Lower lobe of right lung (tissue), 2 donors: ENCODE measurements around the gene RGS16. TPM values are rescaled to one million over a fixed set of nuclear protein-coding genes. Genes with fewer than 3 reads are reported as not detected.

Experiments
- ATAC-seq, 2 donors: fragments of 200-7000 bp; cut with Tn5 transposase; one replicate each; pipeline ENCODE4 v1.9.1; 2020 to 2022; ENCODE audit warnings: mild to moderate bottlenecking in 2 of 2, moderate library complexity in 2 of 2
- DNase-seq: peaks from one replicate; pipeline ENCODE4 v3.0.0-alpha.2; 2020
- H3K27ac ChIP-seq: fragments of 200-600 bp; one replicate; pipeline ENCODE4 v1.8.0; 2022
- H3K27me3 ChIP-seq: fragments of 200-600 bp; one replicate; pipeline ENCODE4 v1.8.0; 2022; ENCODE audit warnings: low read depth
- H3K36me3 ChIP-seq: fragments of 200-600 bp; one replicate; pipeline ENCODE4 v1.8.0; 2022; ENCODE audit warnings: mild to moderate bottlenecking
- H3K4me1 ChIP-seq: fragments of 200-600 bp; one replicate; pipeline ENCODE4 v1.8.0; 2022
- H3K4me3 ChIP-seq: fragments of 200-600 bp; one replicate; pipeline ENCODE4 v1.8.0; 2022; ENCODE audit warnings: mild to moderate bottlenecking
- H3K9me3 ChIP-seq: fragments of 200-600 bp; one replicate; pipeline ENCODE4 v1.8.0; 2022
- intact Hi-C: fragments of 100-400 bp; cut with DNase I; formaldehyde crosslinking; loops from one replicate; pipeline ENCODE4 v1.11.0; 2022
- total RNA-seq: library from RNA; stranded (reverse); fragmentation: NEBNext Ultra II Directional; extraction: Animal tissue kit (Norgen Biotek cat#: 25700); gene quantifications from one replicate; pipeline ENCODE4 v1.2.1, GENCODE V29; 2021
- TF ChIP-seq, protein P1 (sequence below): fragments of 200-600 bp; IDR thresholded peaks from one replicate; pipeline ENCODE4 v1.8.0; 2022; ENCODE audit warnings: antibody characterized with exemption, mild to moderate bottlenecking
- donor health status: DM: no; HTN: yes; CAD: no; lungs with severe emphysema.

Gene RGS16
- total RNA-seq, 1 donor from 2014 or later = 14.6 TPM

DNA sequence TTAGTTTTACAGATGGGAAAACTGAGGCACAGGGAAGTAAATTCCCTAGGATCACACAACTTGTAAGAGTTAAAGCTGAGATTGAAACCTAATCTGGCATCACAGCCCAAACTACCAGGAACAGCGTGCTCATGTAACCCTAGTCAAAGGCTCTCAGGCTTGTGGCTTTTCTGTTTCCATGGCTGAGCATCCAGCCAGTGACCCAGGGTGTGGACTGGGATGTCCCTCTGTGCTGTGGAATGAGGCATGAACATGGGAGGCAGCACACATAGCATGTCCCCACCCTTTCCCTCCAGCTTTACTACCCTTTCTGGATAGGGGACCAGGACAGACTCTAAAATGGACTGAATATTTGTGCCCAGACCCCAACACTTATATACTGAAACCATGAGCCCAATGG lies 35.1 kb upstream of the RGS16 start:
- H3K9me3 ChIP-seq = no peaks in the 10 kb centered on the region
- H3K27ac ChIP-seq = no peak overlapping the region
- no peaks in the 10 kb centered on the region for H3K36me3 ChIP-seq
- DNase-seq (no peak), ATAC-seq (no peak)
- H3K4me3 ChIP-seq = no peak overlapping the region
- H3K27me3 ChIP-seq = no peaks in the 10 kb centered on the region
- TF ChIP-seq, protein P1, sequence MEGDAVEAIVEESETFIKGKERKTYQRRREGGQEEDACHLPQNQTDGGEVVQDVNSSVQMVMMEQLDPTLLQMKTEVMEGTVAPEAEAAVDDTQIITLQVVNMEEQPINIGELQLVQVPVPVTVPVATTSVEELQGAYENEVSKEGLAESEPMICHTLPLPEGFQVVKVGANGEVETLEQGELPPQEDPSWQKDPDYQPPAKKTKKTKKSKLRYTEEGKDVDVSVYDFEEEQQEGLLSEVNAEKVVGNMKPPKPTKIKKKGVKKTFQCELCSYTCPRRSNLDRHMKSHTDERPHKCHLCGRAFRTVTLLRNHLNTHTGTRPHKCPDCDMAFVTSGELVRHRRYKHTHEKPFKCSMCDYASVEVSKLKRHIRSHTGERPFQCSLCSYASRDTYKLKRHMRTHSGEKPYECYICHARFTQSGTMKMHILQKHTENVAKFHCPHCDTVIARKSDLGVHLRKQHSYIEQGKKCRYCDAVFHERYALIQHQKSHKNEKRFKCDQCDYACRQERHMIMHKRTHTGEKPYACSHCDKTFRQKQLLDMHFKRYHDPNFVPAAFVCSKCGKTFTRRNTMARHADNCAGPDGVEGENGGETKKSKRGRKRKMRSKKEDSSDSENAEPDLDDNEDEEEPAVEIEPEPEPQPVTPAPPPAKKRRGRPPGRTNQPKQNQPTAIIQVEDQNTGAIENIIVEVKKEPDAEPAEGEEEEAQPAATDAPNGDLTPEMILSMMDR = no peak
- no peaks in the 10 kb centered on the region for H3K4me1 ChIP-seq
- intact Hi-C loops = no loop called here

- ATAC-seq (no peak), DNase-seq (no peak)
- Histone ChIP-seq H3K36me3 (no peaks in the 10 kb centered on the region), H3K9me3 (no peaks in the 10 kb centered on the region), H3K27ac (no peak overlapping the region), H3K4me3 (no peak overlapping the region), H3K4me1 (no peaks in the 10 kb centered on the region), H3K27me3 (no peaks in the 10 kb centered on the region)
- TF ChIP-seq, protein P1 = no peak
- intact Hi-C loops = no loop called here
These were observed 33.6 kb upstream of the RGS16 start for GRCh38 chr1:182637769-182638168.

- intact Hi-C loops = no loop called here
- no peaks in the 10 kb centered on the region for H3K4me1 ChIP-seq
- TF ChIP-seq, protein P1 = no peak
- H3K27ac ChIP-seq = no peak overlapping the region
- no peak for DNase-seq
- H3K36me3 ChIP-seq = no peaks in the 10 kb centered on the region
- ATAC-seq = no peak
- no peak overlapping the region for H3K4me3 ChIP-seq
- H3K27me3 ChIP-seq = no peaks in the 10 kb centered on the region
- no peaks in the 10 kb centered on the region for H3K9me3 ChIP-seq
These were observed 31.7 kb upstream of the RGS16 start for GRCh38 chr1:182635871-182636270.

GRCh38 chr1:182634306-182635072 lies 30.3 kb upstream of the RGS16 start:
- no peaks in the 10 kb centered on the region for H3K27me3 ChIP-seq
- no peak for DNase-seq
- peak in 1 of 2 donors; percentile 41 for ATAC-seq
- TF ChIP-seq, protein P1 = no peak
- no peaks in the 10 kb centered on the region for H3K9me3 ChIP-seq
- H3K4me3 ChIP-seq = no peak overlapping the region
- H3K36me3 ChIP-seq = no peaks in the 10 kb centered on the region
- peaks cover 10% of the 10 kb centered on the region for H3K4me1 ChIP-seq
- H3K27ac ChIP-seq = no peak overlapping the region
- intact Hi-C loops = no loop called here

- Histone ChIP-seq H3K4me3 (no peak overlapping the region), H3K9me3 (no peaks in the 10 kb centered on the region), H3K27ac (no peak overlapping the region), H3K27me3 (no peaks in the 10 kb centered on the region), H3K36me3 (no peaks in the 10 kb centered on the region), H3K4me1 (peaks cover 14% of the 10 kb centered on the region)
- TF ChIP-seq, protein P1 = no peak
- no peak for ATAC-seq
- no peak for DNase-seq
- intact Hi-C loops = no loop called here
These were observed 29.6 kb upstream of the RGS16 start for GRCh38 chr1:182633657-182634281.
